ENCODE measurements around the gene SND1. TPM values are rescaled to one million over a fixed set of nuclear protein-coding genes. Genes with fewer than 3 reads are reported as not detected.

SND1 gene
- total RNA-seq, 1 donor from 2014 or later = 85.9 TPM

DNA sequence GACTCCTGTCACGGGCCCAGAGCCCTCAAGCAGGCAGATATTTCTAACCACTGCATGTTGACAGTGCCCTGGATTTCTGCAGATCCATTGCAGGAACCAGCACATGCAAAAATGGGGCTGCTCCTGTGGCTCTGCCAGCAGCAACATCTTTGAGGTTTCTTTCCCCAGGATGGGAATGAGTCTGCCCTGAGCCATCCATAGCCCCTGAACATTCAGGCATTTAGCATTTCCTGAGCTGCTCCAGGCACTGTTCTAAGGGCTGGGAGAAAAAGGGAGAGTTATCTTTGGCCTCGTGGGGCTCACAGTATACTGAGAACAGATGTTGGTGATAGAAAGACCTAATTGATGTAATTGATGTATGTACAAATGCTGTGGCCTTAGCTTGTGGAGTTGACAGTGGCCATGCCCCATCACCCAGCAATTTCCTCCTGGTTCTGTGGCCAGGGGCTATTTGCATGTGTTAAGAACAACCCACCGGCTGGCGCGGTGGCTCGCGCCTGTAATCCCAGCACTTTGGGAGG, 445.3 kb downstream of the SND1 start:
- no peak overlapping the region for H3K27ac ChIP-seq
- peaks cover 0 to 6% of the 10 kb centered on the region in 2 donors for H3K36me3 ChIP-seq
- H3K4me1 ChIP-seq = no peaks in the 10 kb centered on the region
- H3K4me3 ChIP-seq = no peak overlapping the region
- H3K9me3 ChIP-seq = no peaks in the 10 kb centered on the region
- DNase-seq (ENCODE audit: extremely low spot score in 2 of 2) = no peak
- no peaks in the 10 kb centered on the region for H3K27me3 ChIP-seq
- TF ChIP-seq CTCF (IDR thresholded peaks at IDR 0.05) (no peak), POLR2A (IDR thresholded peaks at IDR 0.05) (no peak), POLR2AphosphoS5 (IDR thresholded peaks at IDR 0.05; ENCODE audit: insufficient read depth in 1 of 2, low read depth in 1 of 2) (no peak)
- intact Hi-C loops (cut with DNase I) = no loop called here

DNA sequence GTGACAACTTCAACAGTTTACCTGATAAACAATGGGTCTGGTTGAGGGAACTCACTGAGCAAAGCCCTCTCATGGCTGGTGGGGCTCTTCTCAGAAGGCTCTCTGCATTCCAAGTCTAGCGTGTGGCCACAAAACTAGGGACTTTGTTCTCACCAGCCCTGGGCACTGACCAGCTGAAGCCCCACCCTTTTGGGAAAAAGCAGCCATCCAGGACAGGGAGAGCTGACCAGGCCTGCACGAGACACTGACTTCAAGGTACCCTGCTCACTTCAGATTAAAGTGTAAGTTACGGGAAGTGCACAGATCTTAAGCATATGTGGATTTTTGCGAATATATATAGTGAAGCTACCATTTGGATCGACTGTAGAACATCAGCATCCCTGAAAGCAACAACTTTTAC, 446.6 kb downstream of the SND1 start:
- no peak for TF ChIP-seq POLR2A (IDR thresholded peaks at IDR 0.05)
- no peak for TF ChIP-seq CTCF (IDR thresholded peaks at IDR 0.05)
- no peak for TF ChIP-seq POLR2AphosphoS5 (IDR thresholded peaks at IDR 0.05; ENCODE audit: insufficient read depth in 1 of 2, low read depth in 1 of 2)
- Histone ChIP-seq H3K27me3 (no peaks in the 10 kb centered on the region), H3K4me3 (no peak overlapping the region), H3K4me1 (peaks cover 4% of the 10 kb centered on the region), H3K27ac (no peak overlapping the region), H3K9me3 (no peaks in the 10 kb centered on the region), H3K36me3 (no peaks in the 10 kb centered on the region)
- intact Hi-C loops (cut with DNase I) = no loop called here
- DNase-seq (ENCODE audit: extremely low spot score in 2 of 2) = no peak

- TF ChIP-seq POLR2A (IDR thresholded peaks at IDR 0.05) = no peak
- no peak for TF ChIP-seq CTCF (IDR thresholded peaks at IDR 0.05)
- TF ChIP-seq POLR2AphosphoS5 (IDR thresholded peaks at IDR 0.05; ENCODE audit: insufficient read depth in 1 of 2, low read depth in 1 of 2) = no peak
- H3K4me1 ChIP-seq = peaks cover 10% of the 10 kb centered on the region
- intact Hi-C loops (cut with DNase I) = no loop called here
These were observed 447.2 kb downstream of the SND1 start for GRCh38 chr7:128099204-128099671.

DNA sequence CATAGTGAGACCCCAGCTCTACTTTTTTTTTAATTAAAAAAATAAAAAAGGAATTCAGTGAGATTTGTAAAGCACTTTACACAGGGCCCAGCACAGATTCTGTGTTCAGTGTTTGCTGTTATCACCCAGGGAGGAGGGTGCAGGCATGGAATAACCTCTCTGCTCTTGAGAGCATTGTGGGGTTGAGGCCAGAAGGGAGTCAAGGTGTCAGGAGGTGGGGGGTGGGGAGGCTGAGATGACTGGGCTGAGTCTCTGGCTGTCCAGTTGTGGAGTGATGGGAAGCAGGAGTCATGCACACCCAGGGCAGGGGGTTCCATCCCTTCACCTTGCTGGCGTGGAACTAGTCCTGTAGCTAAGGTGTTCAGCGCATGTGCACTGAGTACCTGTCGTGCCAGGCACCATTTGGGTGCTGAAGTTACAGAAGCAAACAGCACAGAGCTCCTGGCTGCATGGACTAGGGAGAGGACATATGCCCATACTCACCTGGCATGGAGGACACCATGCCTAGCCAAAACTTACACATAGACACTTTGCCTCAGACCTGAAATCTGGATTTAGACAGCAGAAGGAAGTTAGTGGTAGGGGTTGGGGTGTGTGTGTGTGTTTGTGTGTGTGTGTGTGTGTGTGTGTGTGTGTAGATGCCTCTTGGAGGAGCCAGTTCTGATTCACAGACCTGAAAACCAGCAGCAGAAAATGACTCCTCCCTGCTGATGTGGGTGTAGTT, 448.4 kb downstream of the SND1 start:
- intact Hi-C loops (cut with DNase I) = no loop called here
- DNase-seq (ENCODE audit: extremely low spot score in 2 of 2) = no peak
- TF ChIP-seq CTCF (IDR thresholded peaks at IDR 0.05) (no peak), POLR2A (IDR thresholded peaks at IDR 0.05) (no peak), POLR2AphosphoS5 (IDR thresholded peaks at IDR 0.05; ENCODE audit: insufficient read depth in 1 of 2, low read depth in 1 of 2) (no peak)

More at GRCh38 chr7:128099204-128099671, 447.2 kb downstream of the SND1 start:
- H3K4me3 ChIP-seq = no peak overlapping the region
- DNase-seq (ENCODE audit: extremely low spot score in 2 of 2) = no peak
- H3K9me3 ChIP-seq = no peaks in the 10 kb centered on the region
- no peak overlapping the region for H3K27ac ChIP-seq
- no peaks in the 10 kb centered on the region for H3K27me3 ChIP-seq
- H3K36me3 ChIP-seq = no peaks in the 10 kb centered on the region

More for the DNA sequence above, 448.4 kb downstream of the SND1 start:
- Histone ChIP-seq H3K27me3 (no peaks in the 10 kb centered on the region), H3K4me1 (peaks cover 14% of the 10 kb centered on the region), H3K36me3 (no peaks in the 10 kb centered on the region), H3K9me3 (no peaks in the 10 kb centered on the region), H3K27ac (no peak overlapping the region), H3K4me3 (no peak overlapping the region)

Data from vagina (tissue), 2 donors.